GM23338 (cell line): ENCODE results near the gene ZNF48.

Experiments
- CREB1 ChIP-seq: fragments of 250-450 bp; sonication (Bioruptor Pico); IDR thresholded peaks from 2 replicates; pipeline ENCODE4 v1.5.0; 2020; ENCODE audit warnings: low read depth, mild to moderate bottlenecking, moderate library complexity
- EZH2 ChIP-seq: fragments of 200-600 bp; sonication (generic); IDR thresholded peaks from one replicate; pipeline ENCODE4 v1.8.0; 2017; ENCODE audit warnings: antibody characterized with exemption, mild to moderate bottlenecking, low read depth; ENCODE audit not compliant: unreplicated experiment
- EZH2phosphoT487 ChIP-seq: fragments of 200-600 bp; sonication (generic); IDR thresholded peaks from one replicate; pipeline ENCODE4 v1.8.1; 2018; ENCODE audit warnings: antibody characterized with exemption; ENCODE audit not compliant: unreplicated experiment
- JUNB ChIP-seq: IDR thresholded peaks from one replicate; pipeline ENCODE4 v1.6.1; 2016; ENCODE audit warnings: antibody characterized with exemption; ENCODE audit not compliant: unreplicated experiment
- NANOG ChIP-seq: IDR thresholded peaks from 2 replicates; pipeline ENCODE4 v1.6.1; 2016; ENCODE audit warnings: antibody characterized with exemption, borderline replicate concordance
- POLR2AphosphoS5 ChIP-seq: IDR thresholded peaks from 2 replicates; pipeline ENCODE4 v1.6.1; 2016; ENCODE audit warnings: antibody characterized with exemption, low read depth
- STAT1 ChIP-seq: IDR thresholded peaks from one replicate; pipeline ENCODE4 v1.6.1; 2016; ENCODE audit warnings: antibody characterized with exemption; ENCODE audit not compliant: unreplicated experiment
- ZNF114 ChIP-seq: fragments of 250-450 bp; sonication (Bioruptor Pico); IDR thresholded peaks from 2 replicates; pipeline ENCODE4 v1.5.0; 2020; ENCODE audit warnings: mild to moderate bottlenecking, moderate library complexity
- ZNF331 ChIP-seq: fragments of 250-450 bp; sonication (Bioruptor Pico); IDR thresholded peaks from 2 replicates; pipeline ENCODE4 v1.5.0; 2020; ENCODE audit warnings: low read depth, mild to moderate bottlenecking, moderate library complexity
- ZNF462 ChIP-seq: fragments of 250-450 bp; sonication (Bioruptor Pico); IDR thresholded peaks from 2 replicates; pipeline ENCODE4 v1.5.0; 2020; ENCODE audit warnings: mild to moderate bottlenecking, moderate library complexity
- TF ChIP-seq, protein P1 (sequence below), 2 experiments: fragments of 200-600 bp in 1 of 2; sonication (generic) in 1 of 2; conservative IDR thresholded peaks; 2 replicates each; pipeline versions ENCODE4 v1.5.1 to v1.6.1; 2016 to 2017; ENCODE audit warnings: antibody characterized with exemption in 2 of 2, low read depth in 2 of 2, mild to moderate bottlenecking in 2 of 2, moderate library complexity in 1 of 2
- TF ChIP-seq, protein P2 (sequence below): IDR thresholded peaks from one replicate; pipeline ENCODE4 v1.6.1; 2018; ENCODE audit warnings: antibody characterized with exemption; ENCODE audit not compliant: unreplicated experiment
- TF ChIP-seq, protein P3 (sequence below): IDR thresholded peaks from 2 replicates; pipeline ENCODE4 v1.6.1; 2016; ENCODE audit warnings: antibody characterized with exemption

GRCh38 chr16:30445408-30446202 lies 50.4 kb downstream of the ZNF48 start, which contains the start of gene SEPHS2:
- TF ChIP-seq, protein P1, sequence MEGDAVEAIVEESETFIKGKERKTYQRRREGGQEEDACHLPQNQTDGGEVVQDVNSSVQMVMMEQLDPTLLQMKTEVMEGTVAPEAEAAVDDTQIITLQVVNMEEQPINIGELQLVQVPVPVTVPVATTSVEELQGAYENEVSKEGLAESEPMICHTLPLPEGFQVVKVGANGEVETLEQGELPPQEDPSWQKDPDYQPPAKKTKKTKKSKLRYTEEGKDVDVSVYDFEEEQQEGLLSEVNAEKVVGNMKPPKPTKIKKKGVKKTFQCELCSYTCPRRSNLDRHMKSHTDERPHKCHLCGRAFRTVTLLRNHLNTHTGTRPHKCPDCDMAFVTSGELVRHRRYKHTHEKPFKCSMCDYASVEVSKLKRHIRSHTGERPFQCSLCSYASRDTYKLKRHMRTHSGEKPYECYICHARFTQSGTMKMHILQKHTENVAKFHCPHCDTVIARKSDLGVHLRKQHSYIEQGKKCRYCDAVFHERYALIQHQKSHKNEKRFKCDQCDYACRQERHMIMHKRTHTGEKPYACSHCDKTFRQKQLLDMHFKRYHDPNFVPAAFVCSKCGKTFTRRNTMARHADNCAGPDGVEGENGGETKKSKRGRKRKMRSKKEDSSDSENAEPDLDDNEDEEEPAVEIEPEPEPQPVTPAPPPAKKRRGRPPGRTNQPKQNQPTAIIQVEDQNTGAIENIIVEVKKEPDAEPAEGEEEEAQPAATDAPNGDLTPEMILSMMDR (conservative IDR thresholded peaks at IDR 0.05; ENCODE audit: low read depth in 2 of 2) = peak; percentile 40 to 44
- TF ChIP-seq EZH2 (no peak), POLR2AphosphoS5 (peak; percentile 87), EZH2phosphoT487 (no peak), JUNB (no peak), NANOG (no peak), CREB1 (CRISPR knock-in tag) (peak; percentile 56), ZNF331 (CRISPR knock-in tag) (no peak), ZNF114 (peak; percentile 96; the same call in 1 of the 2 replicates), STAT1 (no peak), ZNF462 (CRISPR knock-in tag) (no peak)
- TF ChIP-seq, protein P2, sequence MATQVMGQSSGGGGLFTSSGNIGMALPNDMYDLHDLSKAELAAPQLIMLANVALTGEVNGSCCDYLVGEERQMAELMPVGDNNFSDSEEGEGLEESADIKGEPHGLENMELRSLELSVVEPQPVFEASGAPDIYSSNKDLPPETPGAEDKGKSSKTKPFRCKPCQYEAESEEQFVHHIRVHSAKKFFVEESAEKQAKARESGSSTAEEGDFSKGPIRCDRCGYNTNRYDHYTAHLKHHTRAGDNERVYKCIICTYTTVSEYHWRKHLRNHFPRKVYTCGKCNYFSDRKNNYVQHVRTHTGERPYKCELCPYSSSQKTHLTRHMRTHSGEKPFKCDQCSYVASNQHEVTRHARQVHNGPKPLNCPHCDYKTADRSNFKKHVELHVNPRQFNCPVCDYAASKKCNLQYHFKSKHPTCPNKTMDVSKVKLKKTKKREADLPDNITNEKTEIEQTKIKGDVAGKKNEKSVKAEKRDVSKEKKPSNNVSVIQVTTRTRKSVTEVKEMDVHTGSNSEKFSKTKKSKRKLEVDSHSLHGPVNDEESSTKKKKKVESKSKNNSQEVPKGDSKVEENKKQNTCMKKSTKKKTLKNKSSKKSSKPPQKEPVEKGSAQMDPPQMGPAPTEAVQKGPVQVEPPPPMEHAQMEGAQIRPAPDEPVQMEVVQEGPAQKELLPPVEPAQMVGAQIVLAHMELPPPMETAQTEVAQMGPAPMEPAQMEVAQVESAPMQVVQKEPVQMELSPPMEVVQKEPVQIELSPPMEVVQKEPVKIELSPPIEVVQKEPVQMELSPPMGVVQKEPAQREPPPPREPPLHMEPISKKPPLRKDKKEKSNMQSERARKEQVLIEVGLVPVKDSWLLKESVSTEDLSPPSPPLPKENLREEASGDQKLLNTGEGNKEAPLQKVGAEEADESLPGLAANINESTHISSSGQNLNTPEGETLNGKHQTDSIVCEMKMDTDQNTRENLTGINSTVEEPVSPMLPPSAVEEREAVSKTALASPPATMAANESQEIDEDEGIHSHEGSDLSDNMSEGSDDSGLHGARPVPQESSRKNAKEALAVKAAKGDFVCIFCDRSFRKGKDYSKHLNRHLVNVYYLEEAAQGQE = no peak
- TF ChIP-seq, protein P3, sequence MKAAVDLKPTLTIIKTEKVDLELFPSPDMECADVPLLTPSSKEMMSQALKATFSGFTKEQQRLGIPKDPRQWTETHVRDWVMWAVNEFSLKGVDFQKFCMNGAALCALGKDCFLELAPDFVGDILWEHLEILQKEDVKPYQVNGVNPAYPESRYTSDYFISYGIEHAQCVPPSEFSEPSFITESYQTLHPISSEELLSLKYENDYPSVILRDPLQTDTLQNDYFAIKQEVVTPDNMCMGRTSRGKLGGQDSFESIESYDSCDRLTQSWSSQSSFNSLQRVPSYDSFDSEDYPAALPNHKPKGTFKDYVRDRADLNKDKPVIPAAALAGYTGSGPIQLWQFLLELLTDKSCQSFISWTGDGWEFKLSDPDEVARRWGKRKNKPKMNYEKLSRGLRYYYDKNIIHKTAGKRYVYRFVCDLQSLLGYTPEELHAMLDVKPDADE = 0 out of 2 replicates have a peak, but pooled peaks have one; percentile 11
